H9 (cell line): ENCODE measurements around the gene LMBR1. TPM values are rescaled to one million over a fixed set of nuclear protein-coding genes. Genes with fewer than 3 reads are reported as not detected.

Experiments
- DNase-seq: peaks from one replicate; pipeline ENCODE4 v3.0.0-alpha.2; 2017
- H2AFZ ChIP-seq: one replicate; pipeline ENCODE4 v1.6.1; 2013; ENCODE audit warnings: mild to moderate bottlenecking, low read length, control low read depth, moderate library complexity
- H2AK5ac ChIP-seq: 2 replicates; pipeline ENCODE4 v1.6.1; 2013; ENCODE audit warnings: low read length, control low read depth, mixed read lengths; ENCODE audit not compliant: insufficient read length
- H2BK120ac ChIP-seq: one replicate; pipeline ENCODE4 v1.6.1; 2013; ENCODE audit warnings: low read depth, mild to moderate bottlenecking, low read length, control low read depth, inconsistent platforms; ENCODE audit not compliant: poor library complexity, severe bottlenecking
- H2BK12ac ChIP-seq: 2 replicates; pipeline ENCODE4 v1.6.1; 2013; ENCODE audit warnings: low read length, control low read depth, mixed read lengths, low read depth; ENCODE audit not compliant: insufficient read length
- H2BK15ac ChIP-seq: 2 replicates; pipeline ENCODE4 v1.6.1; 2013; ENCODE audit warnings: low read depth, low read length, control low read depth
- H2BK20ac ChIP-seq: one replicate; pipeline ENCODE4 v1.6.1; 2013; ENCODE audit warnings: low read depth, mild to moderate bottlenecking, low read length, control low read depth, inconsistent platforms; ENCODE audit not compliant: poor library complexity, severe bottlenecking
- H2BK5ac ChIP-seq: 2 replicates; pipeline ENCODE4 v1.6.1; 2013; ENCODE audit warnings: low read length, control low read depth, mixed read lengths; ENCODE audit not compliant: insufficient read length
- H3K14ac ChIP-seq: 2 replicates; pipeline ENCODE4 v1.6.1; 2013; ENCODE audit warnings: low read length, control low read depth; ENCODE audit not compliant: insufficient read depth
- H3K18ac ChIP-seq: 2 replicates; pipeline ENCODE4 v1.6.1; 2013; ENCODE audit warnings: low read depth, mild to moderate bottlenecking, mixed read lengths, low read length, control low read depth; ENCODE audit not compliant: insufficient read length
- H3K23ac ChIP-seq: 2 replicates; pipeline ENCODE4 v1.6.1; 2013; ENCODE audit warnings: low read length, control low read depth, mixed read lengths, low read depth; ENCODE audit not compliant: insufficient read length
- H3K23me2 ChIP-seq: 2 replicates; pipeline ENCODE4 v1.6.1; 2013; ENCODE audit warnings: low read depth, mild to moderate bottlenecking, mixed read lengths, low read length, control low read depth; ENCODE audit not compliant: insufficient read length, poor library complexity, severe bottlenecking
- H3K27ac ChIP-seq: 2 replicates; pipeline ENCODE4 v1.5.1; 2013; ENCODE audit warnings: low read length, control low read depth, mixed read lengths, low read depth; ENCODE audit not compliant: insufficient read length
- H3K27me3 ChIP-seq: 2 replicates; pipeline ENCODE4 v1.6.1; 2013; ENCODE audit warnings: low read length, control low read depth, inconsistent platforms; ENCODE audit not compliant: insufficient read depth
- H3K4ac ChIP-seq: 2 replicates; pipeline ENCODE4 v1.6.1; 2013; ENCODE audit warnings: low read depth, mild to moderate bottlenecking, control low read depth, inconsistent platforms, low read length, moderate library complexity
- H3K4me1 ChIP-seq: 2 replicates; pipeline ENCODE4 v1.6.1; 2013; ENCODE audit warnings: low read length, control low read depth, inconsistent platforms; ENCODE audit not compliant: insufficient read depth
- H3K4me2 ChIP-seq: 2 replicates; pipeline ENCODE4 v1.6.1; 2013; ENCODE audit warnings: low read length, control low read depth, mixed read lengths; ENCODE audit not compliant: insufficient read length, insufficient read depth
- H3K56ac ChIP-seq: 2 replicates; pipeline ENCODE4 v1.6.1; 2013; ENCODE audit warnings: low read depth, mild to moderate bottlenecking, mixed read lengths, low read length, control low read depth; ENCODE audit not compliant: insufficient read length
- H3K79me1 ChIP-seq: 2 replicates; pipeline ENCODE4 v1.6.1; 2013; ENCODE audit warnings: low read depth, mild to moderate bottlenecking, moderate library complexity, low read length, control low read depth, inconsistent platforms; ENCODE audit not compliant: insufficient read depth, poor library complexity, severe bottlenecking
- H3K79me2 ChIP-seq: 2 replicates; pipeline ENCODE4 v1.6.1; 2013; ENCODE audit warnings: low read length, control low read depth, inconsistent platforms; ENCODE audit not compliant: insufficient read depth
- H3K9ac ChIP-seq: 2 replicates; pipeline ENCODE4 v1.6.1; 2013; ENCODE audit warnings: low read length, control low read depth, mixed read lengths; ENCODE audit not compliant: insufficient read length; ENCODE audit errors: extremely low read depth
- H3K9me3 ChIP-seq: one replicate; pipeline ENCODE4 v1.6.1; 2013; ENCODE audit warnings: low read depth, low read length, inconsistent platforms; ENCODE audit not compliant: control insufficient read depth
- H3T11ph ChIP-seq: one replicate; pipeline ENCODE4 v1.6.1; 2013; ENCODE audit warnings: mild to moderate bottlenecking, low read length, control low read depth, inconsistent platforms
- H4K20me1 ChIP-seq: one replicate; pipeline ENCODE4 v1.6.1; 2013; ENCODE audit not compliant: control insufficient read depth, insufficient read length, insufficient read depth
- H4K5ac ChIP-seq: 2 replicates; pipeline ENCODE4 v1.6.1; 2013; ENCODE audit warnings: low read depth, mild to moderate bottlenecking, mixed read lengths, low read length, control low read depth; ENCODE audit not compliant: insufficient read length
- H4K8ac ChIP-seq: replicated peaks from 2 replicates; pipeline ENCODE4 v1.6.1; 2013; ENCODE audit warnings: low read length, control low read depth, mixed read lengths, low read depth; ENCODE audit not compliant: insufficient read length
- H4K91ac ChIP-seq: 2 replicates; pipeline ENCODE4 v1.6.1; 2013; ENCODE audit warnings: low read depth, mild to moderate bottlenecking, moderate library complexity, mixed read lengths, low read length, control low read depth; ENCODE audit not compliant: insufficient read length
- H3K27ac Mint-ChIP-seq, 3 experiments: 2 replicates in 2 of 3; 3 replicates in 1 of 3; pipeline ENCODE4 v1.8.0; 2020 to 2021; ENCODE audit warnings: mixed read lengths in 3 of 3, mild to moderate bottlenecking in 1 of 3, moderate library complexity in 1 of 3
- H3K27me3 Mint-ChIP-seq: 2 replicates; pipeline ENCODE4 v1.8.0; 2021; ENCODE audit warnings: low read depth, mild to moderate bottlenecking, moderate library complexity, mixed read lengths
- H3K36me3 Mint-ChIP-seq, 3 experiments: 2 replicates in 2 of 3; 3 replicates in 1 of 3; pipeline ENCODE4 v1.8.0; 2020 to 2021; ENCODE audit warnings: low read depth in 3 of 3, mixed read lengths in 3 of 3; ENCODE audit not compliant: insufficient read depth in 1 of 3
- H3K4me1 Mint-ChIP-seq, 2 experiments: 2 replicates each; pipeline ENCODE4 v1.8.0; 2020; ENCODE audit warnings: mixed read lengths in 2 of 2
- H3K4me3 Mint-ChIP-seq, 2 experiments: 2 replicates in 1 of 2; 3 replicates in 1 of 2; pipeline ENCODE4 v1.8.0; 2020 to 2021; ENCODE audit warnings: mild to moderate bottlenecking in 2 of 2, mixed read lengths in 2 of 2, moderate library complexity in 1 of 2
- H3K9me3 Mint-ChIP-seq, 2 experiments: 2 replicates in 1 of 2; 3 replicates in 1 of 2; pipeline ENCODE4 v1.8.0; 2020; ENCODE audit warnings: mild to moderate bottlenecking in 2 of 2, mixed read lengths in 2 of 2, moderate library complexity in 1 of 2
- WGBS: extraction: QIAGEN DNeasy Blood & Tissue Kit; methylation state at CpG from one replicate; pipeline ENCODE4 v1.1.7; 2013; ENCODE audit warnings: missing lambda C conversion rate, low lambda C conversion rate, mixed read lengths; ENCODE audit not compliant: insufficient read length; ENCODE audit errors: extremely low coverage; 5-methylcytosine and 5-hydroxymethylcytosine counted together
- total RNA-seq: library from RNA; stranded (reverse); gene quantifications from 2 replicates; pipeline ENCODE4 v1.2.1, GENCODE V29; 2021
- TF ChIP-seq, protein P1 (sequence below): fragments of 200-600 bp; sonication (generic); conservative IDR thresholded peaks from 3 replicates; pipeline ENCODE4 v1.8.0; 2021; ENCODE audit warnings: antibody characterized with exemption, mild to moderate bottlenecking

The LMBR1 gene
- total RNA-seq, 1 experiment from 2014 or later: 62.3 TPM

- no peak for DNase-seq
- Histone ChIP-seq H3T11ph (no peak overlapping the region), H3K4me2 (no peak overlapping the region), H3K9ac (no peak overlapping the region), H3K18ac (no peak overlapping the region), H3K56ac (no peak overlapping the region), H4K5ac (no peak overlapping the region), H4K8ac (no peak overlapping the region), H2AK5ac (no peak overlapping the region), H3K4ac (no peak overlapping the region), H2BK12ac (no peak overlapping the region), H4K91ac (no peak overlapping the region), H3K23ac (no peak overlapping the region), H3K23me2 (no peaks in the 10 kb centered on the region), H3K79me2 (no peaks in the 10 kb centered on the region), H3K4me1 (no peaks in the 10 kb centered on the region), H4K20me1 (no peaks in the 10 kb centered on the region), H2BK20ac (no peak overlapping the region), H3K27ac (no peak overlapping the region), H3K27me3 (no peaks in the 10 kb centered on the region), H2AFZ (no peak overlapping the region), H3K14ac (no peak overlapping the region), H3K9me3 (no peaks in the 10 kb centered on the region), H2BK5ac (no peak overlapping the region), H2BK15ac (no peak overlapping the region), H2BK120ac (no peak overlapping the region), H3K79me1 (no peaks in the 10 kb centered on the region)
- Mint-ChIP-seq H3K9me3 (no peaks in the 10 kb centered on the region; a peak in 1 of 5 replicates), H3K27ac (no peak overlapping the region), H3K36me3 (peaks cover 2 to 11% (median 4%) of the 10 kb centered on the region in 3 experiments; a peak in 3 of 7 replicates), H3K27me3 (no peaks in the 10 kb centered on the region), H3K4me1 (peaks cover 2 to 8% of the 10 kb centered on the region in 2 experiments; a peak in 2 of 4 replicates), H3K4me3 (no peak overlapping the region)
- TF ChIP-seq, protein P1, sequence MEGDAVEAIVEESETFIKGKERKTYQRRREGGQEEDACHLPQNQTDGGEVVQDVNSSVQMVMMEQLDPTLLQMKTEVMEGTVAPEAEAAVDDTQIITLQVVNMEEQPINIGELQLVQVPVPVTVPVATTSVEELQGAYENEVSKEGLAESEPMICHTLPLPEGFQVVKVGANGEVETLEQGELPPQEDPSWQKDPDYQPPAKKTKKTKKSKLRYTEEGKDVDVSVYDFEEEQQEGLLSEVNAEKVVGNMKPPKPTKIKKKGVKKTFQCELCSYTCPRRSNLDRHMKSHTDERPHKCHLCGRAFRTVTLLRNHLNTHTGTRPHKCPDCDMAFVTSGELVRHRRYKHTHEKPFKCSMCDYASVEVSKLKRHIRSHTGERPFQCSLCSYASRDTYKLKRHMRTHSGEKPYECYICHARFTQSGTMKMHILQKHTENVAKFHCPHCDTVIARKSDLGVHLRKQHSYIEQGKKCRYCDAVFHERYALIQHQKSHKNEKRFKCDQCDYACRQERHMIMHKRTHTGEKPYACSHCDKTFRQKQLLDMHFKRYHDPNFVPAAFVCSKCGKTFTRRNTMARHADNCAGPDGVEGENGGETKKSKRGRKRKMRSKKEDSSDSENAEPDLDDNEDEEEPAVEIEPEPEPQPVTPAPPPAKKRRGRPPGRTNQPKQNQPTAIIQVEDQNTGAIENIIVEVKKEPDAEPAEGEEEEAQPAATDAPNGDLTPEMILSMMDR: no peak
- no CpG with 5 or more reads among the region's 4 CpGs for WGBS
Observed at GRCh38 chr7:156780724-156781455, 112.1 kb downstream of the LMBR1 start.
